HL-60/S4 treated with retinoic acid at 250 ng/mL for 4 days and 3 days (cell line): ENCODE measurements around the gene OAS3.
"Not testable (repeated sequence)": the region's sequence is repeated elsewhere in the genome, so short reads cannot be mapped to it uniquely, and the experiment has no call there.

Experiments used
- in situ Hi-C: fragments of 300-500 bp; cut with MboI; formaldehyde crosslinking; loops from 2 replicates; pipeline ENCODE4 v1.7.0; 2022; ENCODE audit warnings: low sequenced_read_pairs

The OAS3 gene, protein sequence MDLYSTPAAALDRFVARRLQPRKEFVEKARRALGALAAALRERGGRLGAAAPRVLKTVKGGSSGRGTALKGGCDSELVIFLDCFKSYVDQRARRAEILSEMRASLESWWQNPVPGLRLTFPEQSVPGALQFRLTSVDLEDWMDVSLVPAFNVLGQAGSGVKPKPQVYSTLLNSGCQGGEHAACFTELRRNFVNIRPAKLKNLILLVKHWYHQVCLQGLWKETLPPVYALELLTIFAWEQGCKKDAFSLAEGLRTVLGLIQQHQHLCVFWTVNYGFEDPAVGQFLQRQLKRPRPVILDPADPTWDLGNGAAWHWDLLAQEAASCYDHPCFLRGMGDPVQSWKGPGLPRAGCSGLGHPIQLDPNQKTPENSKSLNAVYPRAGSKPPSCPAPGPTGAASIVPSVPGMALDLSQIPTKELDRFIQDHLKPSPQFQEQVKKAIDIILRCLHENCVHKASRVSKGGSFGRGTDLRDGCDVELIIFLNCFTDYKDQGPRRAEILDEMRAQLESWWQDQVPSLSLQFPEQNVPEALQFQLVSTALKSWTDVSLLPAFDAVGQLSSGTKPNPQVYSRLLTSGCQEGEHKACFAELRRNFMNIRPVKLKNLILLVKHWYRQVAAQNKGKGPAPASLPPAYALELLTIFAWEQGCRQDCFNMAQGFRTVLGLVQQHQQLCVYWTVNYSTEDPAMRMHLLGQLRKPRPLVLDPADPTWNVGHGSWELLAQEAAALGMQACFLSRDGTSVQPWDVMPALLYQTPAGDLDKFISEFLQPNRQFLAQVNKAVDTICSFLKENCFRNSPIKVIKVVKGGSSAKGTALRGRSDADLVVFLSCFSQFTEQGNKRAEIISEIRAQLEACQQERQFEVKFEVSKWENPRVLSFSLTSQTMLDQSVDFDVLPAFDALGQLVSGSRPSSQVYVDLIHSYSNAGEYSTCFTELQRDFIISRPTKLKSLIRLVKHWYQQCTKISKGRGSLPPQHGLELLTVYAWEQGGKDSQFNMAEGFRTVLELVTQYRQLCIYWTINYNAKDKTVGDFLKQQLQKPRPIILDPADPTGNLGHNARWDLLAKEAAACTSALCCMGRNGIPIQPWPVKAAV

DNA sequence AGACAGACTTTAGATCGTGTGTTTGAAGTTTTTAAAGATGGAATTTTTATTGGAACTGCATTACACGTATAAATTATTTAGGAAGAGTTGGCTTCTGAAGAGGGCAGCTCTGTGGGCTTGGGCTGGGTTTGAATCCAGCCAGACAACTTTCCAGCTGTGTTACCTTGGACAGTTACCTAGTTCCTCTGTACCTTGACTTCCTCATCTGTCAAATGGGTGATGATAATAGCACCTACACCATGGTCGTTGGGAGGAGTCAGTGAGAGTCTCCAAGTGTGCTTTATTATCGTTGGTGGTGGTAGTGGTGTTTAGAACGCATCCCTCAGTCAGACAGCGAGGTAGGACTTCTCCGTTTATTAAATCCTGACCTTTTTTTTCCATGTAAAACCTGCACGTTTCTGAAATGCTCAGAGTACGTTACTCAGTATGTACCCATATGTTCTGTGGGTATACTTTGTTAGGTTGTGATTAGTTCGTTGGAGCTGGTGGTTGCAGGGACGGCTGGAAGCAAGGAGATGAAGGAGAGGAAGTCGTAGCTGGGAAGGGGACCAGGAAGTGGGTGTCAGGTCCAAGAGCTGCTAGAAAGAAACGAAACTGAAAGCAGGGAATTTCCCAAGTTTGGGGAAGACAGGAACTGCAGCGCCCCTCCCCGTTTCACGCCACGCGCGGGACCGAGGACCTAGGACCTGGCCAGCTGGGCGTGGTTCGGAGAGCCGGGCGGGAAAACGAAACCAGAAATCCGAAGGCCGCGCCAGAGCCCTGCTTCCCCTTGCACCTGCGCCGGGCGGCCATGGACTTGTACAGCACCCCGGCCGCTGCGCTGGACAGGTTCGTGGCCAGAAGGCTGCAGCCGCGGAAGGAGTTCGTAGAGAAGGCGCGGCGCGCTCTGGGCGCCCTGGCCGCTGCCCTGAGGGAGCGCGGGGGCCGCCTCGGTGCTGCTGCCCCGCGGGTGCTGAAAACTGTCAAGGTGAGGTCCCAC lies at the start of gene OAS3:
TSS of gene OAS3 (plus strand) at position 734 of the 979 bp plus-strand sequence. CDS start at position 791, 57 bp downstream.
- in situ Hi-C loops = no loop called here

DNA sequence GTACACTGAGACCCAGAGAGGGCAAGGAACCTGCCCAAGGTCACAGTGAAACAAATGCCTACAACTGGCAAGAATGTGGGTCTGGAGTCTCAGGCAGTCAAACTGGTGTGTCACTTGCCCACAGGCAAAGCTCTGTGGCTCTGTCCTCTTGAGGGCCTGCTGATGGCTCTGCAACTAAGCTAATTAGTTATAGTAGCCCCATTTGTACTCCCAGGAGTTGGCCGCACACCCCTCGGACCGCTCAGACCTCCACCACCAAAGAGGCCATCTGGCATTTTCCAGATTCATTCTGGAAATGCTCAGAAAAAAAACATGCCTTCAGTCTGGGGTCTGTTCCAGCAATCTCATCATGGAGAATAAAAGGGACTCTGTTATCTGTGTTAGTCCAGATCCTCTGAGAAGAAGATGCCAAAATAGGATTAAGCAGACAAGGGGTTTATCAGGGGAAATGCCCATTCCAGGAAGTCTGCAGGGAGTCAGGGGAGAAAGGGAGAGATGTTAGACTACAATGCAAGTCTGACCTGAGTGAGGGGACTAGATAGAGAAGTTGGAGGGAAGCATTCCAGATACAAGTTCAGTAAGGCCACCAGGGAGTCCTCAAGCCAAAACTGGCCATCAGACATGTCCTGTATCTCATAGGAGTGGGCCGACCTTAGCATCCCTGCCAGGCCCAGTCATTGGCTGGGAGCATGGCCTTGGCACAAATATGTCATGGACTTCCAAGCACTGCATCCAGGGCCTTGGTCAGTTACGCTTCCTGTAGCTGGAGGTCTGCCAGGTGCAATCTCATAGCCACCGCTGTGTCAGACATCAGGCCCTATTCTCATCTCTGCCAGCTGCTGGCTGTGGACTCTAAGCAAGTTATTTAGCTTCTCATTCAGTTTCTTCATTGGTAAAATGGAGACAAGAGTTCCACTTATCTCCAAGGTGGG lies 46.9 kb upstream of the OAS3 start:
- in situ Hi-C loops = no loop called here

DNA sequence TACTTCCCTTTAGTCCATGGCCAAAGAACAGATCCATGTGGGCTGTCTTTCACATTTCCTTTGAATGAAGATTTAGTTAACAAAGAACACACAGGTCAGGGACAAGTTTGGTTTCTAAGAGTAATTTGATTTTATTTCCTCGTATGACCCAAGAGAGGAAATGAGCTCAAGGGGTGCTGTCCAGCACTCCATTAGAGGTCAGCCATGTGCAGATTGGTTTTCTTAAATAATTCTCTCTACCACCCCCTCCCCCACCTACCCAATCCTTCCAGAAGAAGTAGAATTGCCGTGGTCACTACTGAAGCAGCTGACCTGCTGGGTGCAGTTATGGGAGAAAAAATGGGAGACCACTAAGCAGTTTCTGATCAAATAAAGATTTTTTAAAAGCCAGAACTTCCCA lies 45.4 kb upstream of the OAS3 start:
- in situ Hi-C loops = no loop called here

DNA sequence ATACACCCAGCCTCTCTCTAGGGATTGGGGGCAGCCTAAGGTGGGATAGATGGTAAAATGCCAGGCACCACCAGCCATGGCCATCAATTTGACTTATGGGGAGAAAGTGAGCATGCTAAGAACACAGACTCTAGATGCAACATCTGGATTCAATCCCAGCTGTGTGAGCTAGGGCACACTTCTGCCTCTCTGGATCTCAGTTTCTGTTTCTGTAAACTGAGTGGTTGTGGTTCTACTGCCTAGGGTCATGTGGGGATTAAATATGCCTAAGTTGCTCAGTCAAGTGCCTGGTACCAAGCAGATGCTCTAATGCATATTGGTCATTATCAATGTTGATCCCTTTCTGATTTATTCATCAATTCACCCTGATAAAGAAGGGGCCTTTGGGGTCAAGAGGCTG lies 44.1 kb upstream of the OAS3 start:
- in situ Hi-C loops = no loop called here

DNA sequence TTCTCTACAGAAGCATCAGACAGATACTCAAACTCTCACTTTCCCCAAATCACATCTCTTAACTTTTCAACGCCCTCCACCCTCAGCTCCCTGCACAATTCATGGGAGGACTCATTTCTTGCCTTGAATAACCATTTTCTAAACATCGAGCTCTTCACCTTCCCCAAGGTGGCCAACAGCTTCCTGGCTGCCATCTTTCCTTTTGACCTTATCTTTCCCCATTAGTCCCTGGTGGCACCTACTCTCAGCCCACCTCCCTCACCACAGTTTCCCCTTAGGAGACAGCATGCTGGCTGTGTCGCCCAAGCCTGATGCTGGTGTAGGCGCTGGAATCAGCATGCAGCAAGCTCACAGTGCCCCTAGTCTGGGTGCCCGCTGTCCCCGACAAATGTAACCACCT lies 39.9 kb upstream of the OAS3 start:
- in situ Hi-C loops = no loop called here

DNA sequence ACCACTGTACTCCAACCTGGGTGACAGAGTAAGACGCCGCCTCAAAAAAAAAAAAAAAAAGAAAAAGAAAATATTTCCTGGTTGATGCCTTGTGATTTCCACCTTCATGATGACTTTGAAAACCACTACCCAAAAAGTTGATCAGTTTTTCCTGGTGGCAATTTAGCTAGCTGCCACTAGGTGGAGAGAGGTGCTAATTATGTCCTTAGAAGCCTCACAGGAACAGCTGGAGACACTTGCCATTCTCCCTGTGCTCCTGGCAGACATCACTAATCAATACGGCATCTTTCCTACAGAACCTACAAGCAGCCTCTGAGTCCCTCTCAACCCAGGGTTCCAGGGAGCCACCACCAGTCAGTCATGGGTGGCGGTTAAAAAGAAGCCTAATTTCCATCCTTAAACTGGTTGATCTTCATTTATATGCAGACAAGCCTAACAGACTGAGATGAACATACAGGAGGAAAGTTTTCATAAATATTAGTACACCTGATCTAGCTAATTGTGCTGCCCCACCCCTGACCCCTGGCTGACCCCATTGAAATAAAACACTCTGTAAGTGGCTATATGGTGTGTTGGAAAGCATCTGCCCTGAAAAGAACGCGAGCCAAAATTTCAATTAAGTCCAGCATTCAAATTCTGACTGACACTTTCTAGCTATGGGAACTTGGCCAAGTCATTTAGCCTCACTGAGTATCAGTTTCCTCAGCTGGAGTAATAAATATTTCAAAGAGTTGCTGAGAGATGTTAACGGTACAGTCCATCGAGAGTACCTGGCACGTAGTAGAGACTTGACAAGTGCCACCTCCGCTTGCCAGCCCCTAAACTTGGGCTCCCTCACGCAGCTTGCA lies 37.8 kb upstream of the OAS3 start:
- in situ Hi-C loops = no loop called here

DNA sequence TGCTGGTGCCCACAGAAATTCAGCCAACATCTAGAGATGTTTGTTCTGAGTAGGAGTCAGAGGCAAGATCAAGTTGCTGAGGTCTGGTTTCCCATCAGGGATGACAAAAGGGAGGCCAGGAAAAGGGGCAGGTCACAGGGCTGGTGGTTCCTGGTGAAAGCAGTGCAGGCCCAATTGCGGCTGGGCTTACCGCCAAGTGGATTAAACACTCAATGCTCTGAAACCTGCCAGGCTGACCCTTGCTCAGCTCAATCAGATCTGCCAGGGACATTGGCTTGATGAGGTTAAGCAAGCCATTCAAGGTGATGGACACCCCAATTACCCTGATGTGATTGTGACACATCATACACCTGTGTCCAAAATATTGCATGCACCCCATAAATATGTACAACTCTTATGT lies 37.0 kb upstream of the OAS3 start:
- in situ Hi-C loops = no loop called here

DNA sequence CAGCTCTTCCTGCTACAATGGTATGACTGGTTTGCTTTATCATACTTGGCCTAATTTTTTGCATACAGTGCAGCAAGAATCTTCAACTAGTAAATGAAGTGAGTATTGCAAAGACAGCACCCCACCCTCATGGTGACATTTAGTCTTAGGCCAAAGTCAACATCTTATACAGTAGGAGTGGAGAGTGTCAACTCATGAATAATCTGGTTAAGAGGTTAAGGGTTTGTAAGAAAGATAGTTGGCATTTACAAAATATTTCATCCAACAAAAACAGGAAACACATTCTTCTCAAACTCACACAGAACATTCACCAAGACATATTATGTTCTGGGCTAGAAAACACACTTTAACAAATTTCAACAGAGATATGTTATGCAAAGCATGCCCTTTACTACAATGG lies 33.7 kb upstream of the OAS3 start:
- in situ Hi-C loops = no loop called here

DNA sequence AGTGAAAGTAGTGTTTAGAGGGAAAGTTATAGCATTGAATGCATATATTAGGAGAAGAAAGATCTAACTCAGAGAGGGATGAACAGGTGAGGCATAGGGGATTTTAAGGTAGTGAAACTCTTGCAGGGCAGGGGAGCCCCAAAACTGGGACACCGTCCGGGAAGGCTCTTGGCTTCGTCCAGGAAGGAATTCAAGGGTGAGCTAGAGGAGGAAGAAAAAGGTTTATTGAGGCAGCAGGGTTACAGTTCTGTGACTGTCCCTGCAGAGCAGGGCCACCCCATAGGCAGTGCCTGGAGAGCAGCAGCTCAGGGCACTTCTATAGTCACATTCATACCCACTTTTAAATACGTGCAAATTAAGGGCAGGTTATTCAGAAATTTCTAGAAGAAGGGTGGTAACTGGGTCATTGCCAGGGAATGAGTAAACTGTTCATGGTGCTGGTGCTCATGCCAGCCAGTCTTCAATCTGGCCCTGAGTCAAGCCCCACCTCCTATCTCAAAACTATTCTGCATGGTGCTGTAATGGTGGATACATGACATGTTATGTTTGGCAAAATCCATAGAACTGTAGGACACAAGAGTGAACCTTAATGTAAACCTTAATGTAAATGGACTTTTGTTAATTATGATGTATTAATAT lies 32.7 kb upstream of the OAS3 start:
- in situ Hi-C loops = no loop called here

DNA sequence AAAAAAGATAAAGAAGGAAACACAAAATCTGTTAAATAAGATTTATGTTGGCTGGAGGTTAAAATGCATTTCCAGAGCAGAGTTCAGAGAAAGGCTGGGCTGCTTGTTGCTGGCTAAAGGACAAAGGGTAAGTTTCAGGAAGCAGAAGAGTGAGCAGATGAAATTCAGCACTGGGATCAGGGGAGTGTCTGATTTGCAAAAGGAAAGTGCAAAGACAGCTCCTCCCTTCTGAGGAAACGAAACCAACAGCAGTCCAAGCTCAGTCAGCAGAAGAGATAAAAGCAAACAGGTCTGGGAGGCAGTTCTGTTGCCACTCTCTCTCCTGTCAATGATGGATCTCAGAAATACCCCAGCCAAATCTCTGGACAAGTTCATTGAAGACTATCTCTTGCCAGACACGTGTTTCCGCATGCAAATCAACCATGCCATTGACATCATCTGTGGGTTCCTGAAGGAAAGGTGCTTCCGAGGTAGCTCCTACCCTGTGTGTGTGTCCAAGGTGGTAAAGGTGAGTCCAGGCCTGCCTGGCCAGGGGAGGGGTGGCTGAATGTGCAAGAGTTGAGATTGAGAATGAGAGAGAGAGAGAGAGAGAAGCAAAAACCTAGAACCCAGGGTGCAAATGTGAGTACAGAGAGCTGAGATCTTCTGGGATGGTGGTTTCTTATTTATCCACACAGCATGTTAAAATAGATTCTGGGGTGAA lies 31.4 kb upstream of the OAS3 start, which contains the start of gene OAS1:
TSS of gene OAS1 (plus strand) at position 251 of the 703 bp plus-strand sequence. CDS start at position 329, 78 bp downstream.
- in situ Hi-C loops = no loop called here

DNA sequence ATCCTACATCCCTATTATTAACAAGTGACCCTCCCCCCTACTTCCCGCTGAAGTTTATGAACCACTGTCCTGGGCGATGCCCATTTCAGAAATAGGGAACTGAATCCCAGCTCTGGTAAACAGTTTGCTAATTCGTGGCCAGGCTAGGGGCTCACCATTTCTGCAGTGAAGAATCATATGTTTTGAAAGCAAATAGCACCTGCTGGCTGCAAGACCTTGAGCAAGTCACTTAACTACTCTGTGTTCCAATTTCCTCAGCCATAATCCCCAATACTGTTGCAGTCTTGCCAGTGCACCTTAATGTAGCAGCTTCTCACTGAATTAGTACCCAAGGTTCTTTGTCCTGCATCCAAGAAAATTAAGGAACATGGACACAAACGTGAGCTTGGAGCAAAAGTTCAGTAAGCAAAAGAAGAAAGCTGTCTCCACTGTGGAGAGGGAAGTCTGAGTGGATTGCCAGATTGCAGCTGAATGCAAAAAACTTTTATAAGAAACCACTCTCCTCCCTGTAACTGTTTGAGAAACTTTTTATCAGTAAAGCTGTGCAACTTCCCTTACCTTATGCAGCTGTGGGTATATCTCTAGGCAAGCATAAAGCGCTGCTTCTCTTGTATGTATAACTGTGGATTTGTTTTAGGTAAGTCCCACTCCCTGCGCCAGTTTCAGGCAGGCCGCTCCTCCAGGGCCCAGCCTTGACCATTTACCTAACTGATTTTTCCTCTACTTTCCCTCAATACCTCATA lies 30.7 kb upstream of the OAS3 start:
- in situ Hi-C loops = no loop called here

DNA sequence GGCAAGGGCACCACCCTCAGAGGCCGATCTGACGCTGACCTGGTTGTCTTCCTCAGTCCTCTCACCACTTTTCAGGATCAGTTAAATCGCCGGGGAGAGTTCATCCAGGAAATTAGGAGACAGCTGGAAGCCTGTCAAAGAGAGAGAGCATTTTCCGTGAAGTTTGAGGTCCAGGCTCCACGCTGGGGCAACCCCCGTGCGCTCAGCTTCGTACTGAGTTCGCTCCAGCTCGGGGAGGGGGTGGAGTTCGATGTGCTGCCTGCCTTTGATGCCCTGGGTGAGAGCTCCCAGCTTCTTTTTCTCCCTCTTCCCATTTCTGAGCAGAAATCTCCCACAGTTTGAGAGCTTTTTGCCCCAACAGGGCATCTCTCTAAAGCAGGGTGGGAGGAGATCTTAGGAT lies 29.7 kb upstream of the OAS3 start:
- in situ Hi-C loops = no loop called here

DNA sequence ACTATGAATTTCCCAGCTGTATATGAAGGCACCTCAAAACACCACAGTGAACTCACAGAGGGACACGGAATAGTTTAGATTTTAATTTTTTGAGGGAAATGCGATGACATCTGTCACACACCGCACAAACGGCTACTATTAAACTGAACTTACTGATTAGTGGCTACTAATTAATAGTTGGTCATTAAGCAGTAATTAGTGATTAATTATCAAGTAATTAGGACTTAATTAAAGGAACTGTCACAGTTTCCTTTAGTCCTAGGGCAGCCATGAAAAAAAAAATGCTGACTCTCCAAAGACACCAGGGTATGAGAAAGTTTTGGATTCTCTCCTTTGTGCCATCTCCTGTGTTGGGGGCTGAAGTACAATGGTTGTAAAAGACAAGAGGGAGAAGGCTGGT lies 28.6 kb upstream of the OAS3 start:
- in situ Hi-C loops = no loop called here

DNA sequence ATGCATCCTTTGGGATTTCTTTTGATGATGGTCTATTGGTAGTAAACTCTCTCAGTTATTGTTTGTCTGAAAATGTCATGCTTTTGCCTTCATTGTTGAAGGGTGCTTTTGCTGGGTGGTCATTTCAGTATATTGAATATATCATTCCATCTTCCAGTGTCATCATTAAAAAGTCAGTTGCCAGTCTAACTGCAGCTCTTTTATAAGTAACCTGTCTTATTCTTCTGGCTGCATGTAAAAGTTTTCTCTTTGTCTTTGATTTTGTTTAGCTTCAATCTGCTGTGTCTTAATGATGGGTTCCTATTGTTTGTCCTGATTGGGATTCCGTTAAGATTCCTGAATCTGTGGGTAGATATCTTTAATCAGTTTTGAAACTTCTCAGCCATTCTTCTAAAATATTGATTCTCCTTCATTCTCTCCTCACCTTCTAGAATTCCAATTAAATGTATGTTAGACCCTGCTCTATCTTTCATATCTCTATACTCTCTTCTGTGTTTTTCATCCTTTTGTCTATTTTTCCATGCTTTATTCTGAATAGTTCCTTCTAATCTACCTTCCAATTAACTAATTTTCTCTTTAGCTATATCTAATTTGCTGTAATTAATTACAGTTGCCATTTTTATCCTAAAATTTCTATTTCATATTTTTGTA lies 25.1 kb upstream of the OAS3 start:
- in situ Hi-C loops = no loop called here

DNA sequence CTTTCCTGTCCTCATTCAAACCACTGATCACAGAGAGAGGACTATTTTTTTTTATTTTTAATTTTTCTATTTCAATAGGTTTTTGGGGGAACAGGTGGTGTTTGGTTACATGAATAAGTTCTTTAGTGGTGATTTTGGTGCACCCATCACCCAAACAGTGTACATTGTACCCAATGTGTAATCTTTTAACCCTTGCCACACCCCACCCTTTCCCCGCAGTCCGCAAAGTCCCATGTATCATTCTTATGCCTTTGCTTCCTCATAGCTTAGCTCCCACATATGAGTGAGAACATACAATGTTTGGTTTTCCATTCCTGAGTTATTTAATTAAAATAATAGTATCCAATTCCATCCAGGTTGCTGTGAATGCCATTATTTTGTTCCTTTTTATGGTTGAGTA lies 24.4 kb upstream of the OAS3 start:
- in situ Hi-C loops = not testable (repeated sequence)

DNA sequence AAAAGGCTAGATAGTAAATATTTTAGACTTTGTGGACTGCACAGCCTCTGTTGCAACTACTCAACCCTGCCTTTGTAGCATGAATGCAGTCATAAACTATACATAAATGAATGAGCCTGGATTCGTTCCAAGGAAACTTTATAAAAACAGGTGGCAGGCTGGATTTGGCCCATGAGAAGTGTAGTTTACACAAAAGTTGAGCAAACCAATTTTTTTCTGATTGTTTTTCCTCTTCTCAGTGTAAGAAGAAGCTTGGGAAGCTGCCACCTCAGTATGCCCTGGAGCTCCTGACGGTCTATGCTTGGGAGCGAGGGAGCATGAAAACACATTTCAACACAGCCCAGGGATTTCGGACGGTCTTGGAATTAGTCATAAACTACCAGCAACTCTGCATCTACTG lies 22.0 kb upstream of the OAS3 start:
- in situ Hi-C loops = no loop called here
